ENCODE results near the gene CDKN2B-AS1. TPM values are rescaled to one million over a fixed set of nuclear protein-coding genes. Genes with fewer than 3 reads are reported as not detected.

The CDKN2B-AS1 gene
- total RNA-seq, 1 experiment from 2014 or later, result not detected

DNA sequence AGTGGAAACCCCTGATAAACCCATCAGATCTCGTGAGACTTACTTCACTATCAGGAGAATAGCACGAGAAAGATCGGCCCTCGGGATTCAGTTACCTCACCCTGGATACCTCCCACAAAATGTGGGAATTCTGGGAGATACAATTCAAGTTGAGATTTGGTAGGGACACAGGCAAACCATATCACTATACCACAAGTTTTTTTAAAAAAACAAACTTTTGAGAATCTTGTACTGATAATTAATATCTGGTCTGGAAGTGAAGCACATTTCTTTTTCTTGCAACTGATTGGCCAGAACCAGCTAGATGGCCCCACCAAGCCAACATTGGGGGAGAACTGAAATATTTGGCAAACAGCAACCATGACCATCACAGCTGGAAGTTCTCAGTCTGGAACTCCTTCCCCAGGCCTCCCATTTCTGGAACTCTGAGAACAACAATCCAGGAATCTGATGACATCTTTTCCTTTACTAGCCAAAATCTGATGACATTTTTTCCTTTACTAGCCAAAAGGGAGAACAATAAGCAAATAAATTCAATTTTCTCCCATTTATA, 66.3 kb downstream of the CDKN2B-AS1 start:
- Histone ChIP-seq H3K9ac (ENCODE audit: extremely low read depth, insufficient read length, low read length) (no peak overlapping the region), H3K4me2 (ENCODE audit: insufficient read depth, insufficient read length, low read length) (no peak overlapping the region), H3K4ac (ENCODE audit: low read depth, low read length) (no peak overlapping the region), H2BK5ac (ENCODE audit: insufficient read length, low read length) (no peak overlapping the region), H2BK20ac (ENCODE audit: low read depth, low read length, poor library complexity, severe bottlenecking) (no peak overlapping the region), H3K4me1 (ENCODE audit: insufficient read depth, low read length) (no peaks in the 10 kb centered on the region), H3K23ac (ENCODE audit: insufficient read length, low read depth, low read length) (no peak overlapping the region), H2AFZ (ENCODE audit: low read length) (no peak overlapping the region), H3K56ac (ENCODE audit: insufficient read length, low read depth, low read length) (no peak overlapping the region), H3K18ac (ENCODE audit: insufficient read length, low read depth, low read length) (no peak overlapping the region), H4K5ac (ENCODE audit: insufficient read length, low read depth, low read length) (no peak overlapping the region), H3K27ac (ENCODE audit: insufficient read length, low read depth, low read length) (no peak overlapping the region), H3K23me2 (ENCODE audit: insufficient read length, low read depth, low read length, poor library complexity, severe bottlenecking) (no peaks in the 10 kb centered on the region), H2BK12ac (ENCODE audit: insufficient read length, low read depth, low read length) (no peak overlapping the region), H4K8ac (replicated peaks; ENCODE audit: insufficient read length, low read depth, low read length) (no peak overlapping the region), H2BK15ac (ENCODE audit: low read depth, low read length) (no peak overlapping the region), H4K91ac (ENCODE audit: insufficient read length, low read depth, low read length) (no peak overlapping the region), H3K9me3 (ENCODE audit: control insufficient read depth, low read depth, low read length) (no peaks in the 10 kb centered on the region), H3K27me3 (ENCODE audit: insufficient read depth, low read length) (no peaks in the 10 kb centered on the region), H3K14ac (ENCODE audit: insufficient read depth, low read length) (no peak overlapping the region), H2BK120ac (ENCODE audit: low read depth, low read length, poor library complexity, severe bottlenecking) (no peak overlapping the region), H3K79me1 (ENCODE audit: insufficient read depth, low read depth, low read length, poor library complexity, severe bottlenecking) (no peaks in the 10 kb centered on the region), H2AK5ac (ENCODE audit: insufficient read length, low read length) (no peak overlapping the region), H4K20me1 (ENCODE audit: control insufficient read depth, insufficient read depth, insufficient read length) (no peaks in the 10 kb centered on the region), H3K79me2 (ENCODE audit: insufficient read depth, low read length) (no peaks in the 10 kb centered on the region), H3T11ph (ENCODE audit: low read length) (no peak overlapping the region)
- H3K36me3 Mint-ChIP-seq (ENCODE audit: insufficient read depth in 1 of 3, low read depth in 3 of 3), result peaks cover 0 to 2% (median 0%) of the 10 kb centered on the region in 3 experiments; a peak in 2 of 7 replicates
- no peaks in the 10 kb centered on the region; the same call in 1 of the 2 replicates for H3K27me3 Mint-ChIP-seq (ENCODE audit: low read depth)
- no peak for DNase-seq
- peak overlapping the region in 1 of 3 experiments; percentile 42; a peak in 1 of 7 replicates for H3K27ac Mint-ChIP-seq
- H3K4me3 Mint-ChIP-seq, result no peak overlapping the region
- H3K9me3 Mint-ChIP-seq, result peaks cover 0 to 4% of the 10 kb centered on the region in 2 experiments; a peak in 4 of 5 replicates
- TF ChIP-seq, protein P1, sequence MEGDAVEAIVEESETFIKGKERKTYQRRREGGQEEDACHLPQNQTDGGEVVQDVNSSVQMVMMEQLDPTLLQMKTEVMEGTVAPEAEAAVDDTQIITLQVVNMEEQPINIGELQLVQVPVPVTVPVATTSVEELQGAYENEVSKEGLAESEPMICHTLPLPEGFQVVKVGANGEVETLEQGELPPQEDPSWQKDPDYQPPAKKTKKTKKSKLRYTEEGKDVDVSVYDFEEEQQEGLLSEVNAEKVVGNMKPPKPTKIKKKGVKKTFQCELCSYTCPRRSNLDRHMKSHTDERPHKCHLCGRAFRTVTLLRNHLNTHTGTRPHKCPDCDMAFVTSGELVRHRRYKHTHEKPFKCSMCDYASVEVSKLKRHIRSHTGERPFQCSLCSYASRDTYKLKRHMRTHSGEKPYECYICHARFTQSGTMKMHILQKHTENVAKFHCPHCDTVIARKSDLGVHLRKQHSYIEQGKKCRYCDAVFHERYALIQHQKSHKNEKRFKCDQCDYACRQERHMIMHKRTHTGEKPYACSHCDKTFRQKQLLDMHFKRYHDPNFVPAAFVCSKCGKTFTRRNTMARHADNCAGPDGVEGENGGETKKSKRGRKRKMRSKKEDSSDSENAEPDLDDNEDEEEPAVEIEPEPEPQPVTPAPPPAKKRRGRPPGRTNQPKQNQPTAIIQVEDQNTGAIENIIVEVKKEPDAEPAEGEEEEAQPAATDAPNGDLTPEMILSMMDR (conservative IDR thresholded peaks at IDR 0.05), result no peak
- H3K4me1 Mint-ChIP-seq, result no peaks in the 10 kb centered on the region
- no CpG with 5 or more reads among the region's 4 CpGs for WGBS (ENCODE audit: extremely low coverage, insufficient read length, low lambda C conversion rate)

Data from H9 (cell line).